ENCODE measurements around the gene PRR3.
A peak's percentile ranks its signal among the peaks of the same experiment; 100 is the strongest.

The PRR3 gene

DNA sequence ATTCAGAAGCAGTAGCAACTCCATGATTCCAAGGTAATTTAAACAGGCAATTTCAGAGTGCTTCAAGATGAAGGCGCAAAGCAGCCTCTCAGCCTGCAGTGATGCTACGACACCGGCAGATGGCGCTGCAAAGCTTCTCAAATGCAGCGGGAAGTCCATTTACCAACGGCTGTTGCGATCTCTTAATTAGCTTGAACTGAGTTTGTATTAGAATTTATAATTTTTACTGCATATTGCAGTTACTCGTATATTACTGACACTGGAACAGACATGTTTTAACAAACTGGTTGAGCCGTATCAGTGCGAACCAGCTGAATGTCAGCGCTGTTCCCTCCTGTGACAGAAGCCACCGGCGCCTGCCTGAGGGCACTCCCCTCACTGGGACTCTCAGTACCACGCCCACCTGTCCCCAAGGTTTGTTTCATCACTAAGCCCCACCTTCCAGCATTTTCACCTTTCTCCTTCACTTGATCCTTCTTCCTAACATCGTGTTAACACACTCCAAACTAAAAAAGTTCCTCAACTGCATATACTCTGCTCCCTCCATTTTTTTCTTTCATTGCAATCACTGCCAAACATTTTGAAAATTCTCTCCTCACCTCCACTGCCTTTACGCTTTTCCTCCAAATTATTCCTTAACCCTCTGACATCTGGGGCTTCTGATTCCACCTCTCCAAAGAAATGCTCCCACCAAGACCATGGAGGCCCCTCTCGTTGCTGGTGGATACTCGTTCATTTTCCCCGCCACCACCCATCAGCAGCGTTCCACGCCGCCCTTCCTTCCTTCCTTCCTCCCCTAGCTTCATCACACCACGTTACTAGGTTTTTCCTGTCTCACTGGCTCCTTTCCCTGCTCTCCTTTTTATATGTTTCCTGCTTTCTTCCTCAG is 15.3 kb upstream of the PRR3 start:
- DNase-seq: peak; percentile 88

GRCh38 chr6:30542404-30542725 is 14.7 kb upstream of the PRR3 start:
- peak; percentile 69 for DNase-seq

GRCh38 chr6:30542915-30543314 is 14.2 kb upstream of the PRR3 start:
- no peak for DNase-seq

DNA sequence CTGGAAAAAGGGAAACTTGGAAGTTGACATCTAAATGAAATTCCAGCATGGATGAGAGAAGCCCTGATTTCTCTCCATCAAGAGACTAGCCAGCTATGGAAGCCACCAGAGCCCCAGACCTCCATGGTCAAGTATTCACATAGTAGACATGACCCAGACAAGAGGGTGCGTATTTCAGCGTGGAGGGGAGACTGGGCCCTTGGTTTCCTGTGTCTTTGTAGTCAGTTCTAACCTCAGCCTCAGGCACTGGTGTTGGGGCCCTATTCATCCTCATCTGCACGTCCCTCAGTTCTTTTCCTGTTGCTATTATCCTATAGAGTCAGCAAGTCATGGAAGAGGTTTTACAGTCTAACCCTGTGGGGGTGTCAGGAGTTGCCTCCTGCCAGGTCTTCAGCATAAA is 13.3 kb upstream of the PRR3 start:
- DNase-seq: peak; percentile 70

GRCh38 chr6:30544666-30545272 is 12.3 kb upstream of the PRR3 start:
- peak; percentile 43 for DNase-seq

DNA sequence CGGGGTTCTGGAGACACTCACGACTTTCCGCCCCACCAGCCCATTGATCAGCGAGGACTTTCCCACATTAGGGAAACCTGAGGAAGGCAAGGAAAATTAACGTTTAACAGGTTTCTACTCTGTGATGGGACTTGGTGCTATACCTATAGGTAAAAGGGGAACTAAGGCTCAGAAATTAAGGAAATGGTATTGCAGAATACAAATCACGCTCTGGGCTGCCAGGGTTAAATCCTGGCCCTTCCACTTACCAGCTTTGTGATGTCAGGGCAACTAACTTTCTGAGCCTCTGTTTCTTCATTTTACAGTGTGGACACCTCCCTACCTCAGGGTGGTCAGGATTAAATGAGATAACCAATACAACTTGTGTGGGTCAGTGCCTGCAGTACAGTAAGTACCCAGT is 9.6 kb upstream of the PRR3 start:
- DNase-seq: no peak

- no peak for DNase-seq
Observed at GRCh38 chr6:30548375-30548774, 8.7 kb upstream of the PRR3 start.

- no peak for DNase-seq
Observed at GRCh38 chr6:30554404-30554803, 2.7 kb upstream of the PRR3 start.

- peak; percentile 36 for DNase-seq
Observed at GRCh38 chr6:30554962-30555815, 1.9 kb upstream of the PRR3 start.

GRCh38 chr6:30555816-30556065 is 1.4 kb upstream of the PRR3 start:
- no peak for DNase-seq

DNA sequence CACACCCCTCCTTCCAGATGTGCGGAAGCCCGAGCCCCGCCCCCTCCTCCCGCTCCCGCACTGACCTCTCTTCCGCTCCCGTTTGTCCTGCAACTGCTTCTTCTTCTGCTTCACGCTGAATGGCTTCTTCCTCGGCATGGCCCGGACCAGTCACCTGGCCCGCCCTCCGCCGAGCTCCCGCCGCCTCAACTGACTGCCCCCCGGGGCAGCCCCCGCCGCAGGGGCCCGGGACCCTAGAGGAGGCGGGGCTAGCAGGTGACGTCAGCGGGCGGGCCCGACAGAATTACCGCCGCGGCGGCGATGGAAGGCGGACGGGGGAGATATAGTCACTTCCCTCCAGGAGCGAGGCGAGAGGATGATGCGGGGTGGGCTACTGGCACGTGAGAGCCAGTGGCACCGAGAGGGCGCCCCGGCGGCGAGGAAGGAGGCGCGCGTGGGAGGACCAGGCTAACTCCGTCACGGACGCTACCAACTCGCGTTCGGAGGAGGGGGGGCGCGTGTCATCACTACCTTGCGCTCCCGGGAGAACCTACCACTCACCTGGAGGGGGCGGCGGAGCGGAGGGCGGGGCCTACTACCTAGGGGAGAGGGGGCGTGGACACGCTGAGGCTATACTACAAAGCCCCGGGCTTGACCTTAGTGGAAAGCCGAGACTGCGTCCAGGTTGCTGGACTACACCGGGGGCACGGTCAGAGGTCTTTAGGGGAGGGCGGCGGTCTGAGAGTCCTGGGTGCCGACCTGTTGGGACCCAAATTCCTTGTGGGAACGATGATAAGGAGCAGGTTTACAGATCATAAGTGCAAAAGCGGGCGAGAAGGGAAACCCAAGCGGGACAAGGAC is 809 bp upstream of the PRR3 start, which contains the start of gene GNL1:
GNL1 (minus strand) TSS at position 424 of the 840 bp plus-strand sequence; CDS start at position 138, 286 bp downstream.
- DNase-seq: peak; percentile 99

DNA sequence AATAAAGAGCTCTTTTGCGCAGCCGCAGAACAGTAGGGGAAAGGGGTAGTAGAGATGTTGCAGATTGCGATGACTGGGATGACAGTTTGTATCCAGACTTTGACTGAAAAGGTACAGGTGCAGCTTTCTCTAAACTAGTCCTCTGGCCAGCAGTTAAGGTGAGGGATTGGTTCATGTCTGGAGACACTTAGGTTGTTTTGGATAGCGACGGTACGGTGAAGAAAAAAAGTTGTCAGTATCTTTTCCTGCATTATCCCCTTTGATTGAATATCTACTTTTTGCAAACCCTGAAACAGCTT is 537 bp downstream of the PRR3 start:
- DNase-seq: peak; percentile 72

- no peak for DNase-seq
Observed at GRCh38 chr6:30560930-30561329, 3.8 kb downstream of the PRR3 start.

GRCh38 chr6:30562470-30563425 is 5.7 kb downstream of the PRR3 start:
- DNase-seq: no peak

GRCh38 chr6:30564114-30564513 is 7.0 kb downstream of the PRR3 start:
- no peak for DNase-seq

GRCh38 chr6:30565772-30566171 is 8.7 kb downstream of the PRR3 start:
- DNase-seq: no peak

DNA sequence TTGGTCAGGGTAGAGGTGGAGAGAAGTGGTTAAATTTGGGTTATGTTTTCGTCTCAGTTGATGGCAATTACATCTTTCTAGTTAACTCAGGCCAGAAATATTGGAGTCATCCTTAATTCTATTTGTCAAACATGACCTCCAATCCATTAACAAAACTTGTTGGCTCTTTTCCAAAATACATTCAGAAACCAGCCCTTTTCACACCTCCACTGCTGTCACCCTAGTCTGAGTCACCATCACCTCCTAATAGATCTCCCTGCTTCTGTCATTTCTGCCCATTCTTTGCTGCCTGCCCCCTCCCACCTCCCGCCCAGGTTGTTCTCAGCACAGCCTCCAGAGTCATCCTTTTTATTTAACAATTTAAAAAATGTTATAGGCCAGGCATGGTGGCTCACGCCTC is 11.2 kb downstream of the PRR3 start:
- peak; percentile 15 for DNase-seq

DNA sequence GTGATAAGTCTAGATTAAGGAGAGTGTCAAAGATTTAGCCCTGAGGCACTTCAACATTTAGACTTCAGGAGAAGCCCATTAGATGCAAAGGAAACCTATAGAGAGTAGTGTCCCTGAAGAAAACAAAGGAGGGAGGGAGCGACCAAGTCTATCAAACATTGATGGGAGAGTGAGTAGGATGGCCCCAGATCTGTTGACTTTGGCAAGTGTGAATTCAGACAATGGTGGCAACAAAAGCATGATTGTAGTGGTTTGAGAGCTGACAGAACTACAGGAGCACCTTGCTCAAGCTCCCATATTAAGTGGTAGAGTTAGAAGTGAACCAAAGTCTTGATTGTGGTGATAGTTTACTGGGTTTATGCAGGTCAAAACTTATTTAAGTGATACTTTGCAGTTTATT is 13.2 kb downstream of the PRR3 start:
- DNase-seq: no peak

DNA sequence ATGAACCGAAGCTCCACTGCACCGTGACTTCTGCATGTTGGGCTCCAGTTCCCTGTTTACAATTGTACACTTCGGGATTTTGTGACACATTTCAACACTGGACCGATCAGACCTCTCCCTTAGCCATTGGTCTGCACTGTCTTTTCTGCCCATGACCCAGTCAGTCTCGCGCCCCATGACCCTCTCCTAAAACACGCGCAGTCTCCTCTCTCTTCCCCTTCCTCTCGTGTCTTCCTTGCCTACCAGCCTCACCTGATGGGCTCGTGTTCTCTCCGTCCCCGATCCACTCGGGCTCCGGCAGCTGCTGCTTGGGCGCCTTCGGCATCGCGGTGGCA is 13.6 kb downstream of the PRR3 start:
- DNase-seq: no peak

DNA sequence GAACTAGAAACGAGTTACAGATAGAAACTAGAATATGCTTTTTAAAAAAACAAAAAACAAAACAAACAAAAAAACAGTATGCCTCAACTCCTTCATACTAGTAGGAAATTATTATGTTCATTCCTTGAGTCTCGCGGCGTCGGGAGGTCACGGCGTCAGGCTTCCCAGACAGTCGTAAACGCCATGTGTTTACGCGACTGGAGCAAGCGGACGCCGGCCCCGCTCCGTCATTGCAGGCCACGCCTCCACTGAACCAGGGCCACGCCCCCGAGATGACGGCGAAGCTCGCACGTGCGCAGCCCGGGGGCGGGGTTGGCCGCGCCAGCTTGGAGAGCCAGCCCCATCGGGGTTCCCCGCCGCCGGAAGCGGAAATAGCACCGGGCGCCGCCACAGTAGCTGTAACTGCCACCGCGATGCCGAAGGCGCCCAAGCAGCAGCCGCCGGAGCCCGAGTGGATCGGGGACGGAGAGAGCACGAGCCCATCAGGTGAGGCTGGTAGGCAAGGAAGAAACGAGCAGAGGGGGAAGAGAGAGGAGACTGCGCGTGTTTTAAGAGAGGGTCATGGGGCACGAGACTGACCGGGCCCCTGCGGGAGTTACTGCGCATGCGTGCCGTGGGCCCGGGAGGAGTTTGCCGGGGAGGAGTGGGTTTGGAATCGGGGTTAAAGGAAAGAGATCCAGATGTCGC is 14.1 kb downstream of the PRR3 start, which contains the start of gene ABCF1:
ABCF1 (plus strand) TSS at position 368 of the 687 bp plus-strand sequence; CDS start at position 414, 46 bp downstream.
- peak; percentile 100 for DNase-seq

DNA sequence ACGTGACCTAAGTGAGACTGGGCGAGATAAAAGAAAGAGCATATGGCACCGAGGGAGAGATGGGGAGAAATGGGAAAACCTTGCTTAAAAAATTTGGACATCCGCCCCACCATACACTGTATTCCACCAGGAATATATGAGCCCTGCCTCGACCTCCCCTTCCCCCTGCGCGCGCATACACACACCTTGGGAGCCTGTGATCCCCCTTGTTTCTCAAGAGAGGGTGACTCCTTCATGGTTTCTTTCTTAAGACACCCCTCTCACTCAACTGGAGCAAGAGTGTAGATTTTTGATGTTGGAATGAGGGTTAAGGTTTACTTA is 14.6 kb downstream of the PRR3 start:
- DNase-seq: no peak

Measured in CD4-positive, alpha-beta T cell treated with Interleukin-17A for 4 hours (primary cell).